Stimulated activated naive CD8-positive, alpha-beta T cell treated with anti-CD3 and anti-CD28 coated beads, Interleukin-15, Interleukin-2, amounts not matched to agents 100 U/mL and 50 U/mL, for 24 hours (primary cell): ENCODE measurements around the gene NME8.
"Not testable (repeated sequence)": the region's sequence is repeated elsewhere in the genome, so short reads cannot be mapped to it uniquely, and the experiment has no call there.

Experiments used
- ATAC-seq: fragments of 150-1000 bp; cut with Tn5 transposase; one replicate; pipeline ENCODE4 v1.10.0; 2021
- DNase-seq: peaks from one replicate; pipeline ENCODE4 v3.0.0; 2021

NME8 gene, protein sequence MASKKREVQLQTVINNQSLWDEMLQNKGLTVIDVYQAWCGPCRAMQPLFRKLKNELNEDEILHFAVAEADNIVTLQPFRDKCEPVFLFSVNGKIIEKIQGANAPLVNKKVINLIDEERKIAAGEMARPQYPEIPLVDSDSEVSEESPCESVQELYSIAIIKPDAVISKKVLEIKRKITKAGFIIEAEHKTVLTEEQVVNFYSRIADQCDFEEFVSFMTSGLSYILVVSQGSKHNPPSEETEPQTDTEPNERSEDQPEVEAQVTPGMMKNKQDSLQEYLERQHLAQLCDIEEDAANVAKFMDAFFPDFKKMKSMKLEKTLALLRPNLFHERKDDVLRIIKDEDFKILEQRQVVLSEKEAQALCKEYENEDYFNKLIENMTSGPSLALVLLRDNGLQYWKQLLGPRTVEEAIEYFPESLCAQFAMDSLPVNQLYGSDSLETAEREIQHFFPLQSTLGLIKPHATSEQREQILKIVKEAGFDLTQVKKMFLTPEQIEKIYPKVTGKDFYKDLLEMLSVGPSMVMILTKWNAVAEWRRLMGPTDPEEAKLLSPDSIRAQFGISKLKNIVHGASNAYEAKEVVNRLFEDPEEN

DNA sequence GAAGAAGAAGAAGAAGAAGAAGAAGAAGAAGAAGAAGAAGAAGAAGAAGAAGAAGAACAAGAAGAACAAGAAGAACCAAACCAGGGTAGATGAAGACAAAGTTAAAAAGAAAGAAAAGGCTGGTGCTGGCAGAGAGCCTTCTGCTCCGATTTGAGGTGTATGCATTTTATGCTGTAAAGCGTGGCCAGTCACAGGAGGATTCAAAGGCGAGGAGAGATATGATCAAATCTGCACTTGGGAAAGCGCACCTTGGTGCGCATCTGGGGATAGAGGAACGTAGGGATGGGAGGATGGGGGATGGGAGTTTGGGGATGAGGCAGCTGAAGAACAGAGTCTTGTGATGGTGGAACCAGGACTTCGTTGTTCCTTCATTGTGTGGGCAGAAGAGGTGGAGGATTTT is at the start of gene NME8:
Gene NME8, plus strand, starts transcription at position 301 of the 400 bp plus-strand sequence. CDS start 1,670 bp downstream, outside the sequence.
- DNase-seq (no peak), ATAC-seq (no peak)

DNA sequence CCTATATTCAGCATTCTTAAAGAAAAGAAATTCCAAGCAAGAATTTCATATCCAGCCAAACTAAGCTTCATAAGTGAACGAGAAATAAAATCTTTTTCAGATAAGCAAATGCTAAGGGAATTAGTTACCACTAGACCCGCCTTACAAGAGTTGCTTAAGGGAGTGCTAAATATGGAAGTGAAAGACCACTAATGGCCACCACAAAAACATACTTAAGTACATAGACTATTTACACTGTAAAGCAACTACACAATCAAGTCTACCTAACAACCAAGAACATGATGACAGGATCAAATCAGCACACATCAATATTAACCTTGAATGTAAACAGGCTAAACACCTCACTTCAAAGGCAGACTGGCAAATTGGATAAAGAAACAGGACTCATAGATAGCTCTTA is 42.2 kb upstream of the NME8 start:
- DNase-seq (no peak), ATAC-seq (no peak)

DNA sequence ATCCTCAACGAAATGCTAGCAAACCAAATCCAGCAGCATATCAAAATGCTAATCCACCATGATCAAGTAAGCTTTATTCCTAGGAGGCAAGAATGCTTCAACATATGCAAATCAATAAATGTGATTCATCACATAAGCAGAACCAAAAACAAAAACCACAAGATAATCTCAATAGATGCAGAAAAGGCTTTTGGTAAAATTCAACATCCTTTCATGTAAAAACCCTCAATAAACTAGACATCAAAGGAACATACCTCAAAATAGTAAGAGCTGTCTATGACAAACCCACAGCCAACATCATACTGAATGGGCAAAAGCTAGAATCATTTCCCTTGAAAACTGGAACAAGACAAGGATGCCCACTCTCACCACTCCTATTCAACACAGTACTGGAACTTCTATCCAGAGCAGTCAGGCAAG is 36.2 kb upstream of the NME8 start:
- DNase-seq, ATAC-seq: not testable (repeated sequence)

DNA sequence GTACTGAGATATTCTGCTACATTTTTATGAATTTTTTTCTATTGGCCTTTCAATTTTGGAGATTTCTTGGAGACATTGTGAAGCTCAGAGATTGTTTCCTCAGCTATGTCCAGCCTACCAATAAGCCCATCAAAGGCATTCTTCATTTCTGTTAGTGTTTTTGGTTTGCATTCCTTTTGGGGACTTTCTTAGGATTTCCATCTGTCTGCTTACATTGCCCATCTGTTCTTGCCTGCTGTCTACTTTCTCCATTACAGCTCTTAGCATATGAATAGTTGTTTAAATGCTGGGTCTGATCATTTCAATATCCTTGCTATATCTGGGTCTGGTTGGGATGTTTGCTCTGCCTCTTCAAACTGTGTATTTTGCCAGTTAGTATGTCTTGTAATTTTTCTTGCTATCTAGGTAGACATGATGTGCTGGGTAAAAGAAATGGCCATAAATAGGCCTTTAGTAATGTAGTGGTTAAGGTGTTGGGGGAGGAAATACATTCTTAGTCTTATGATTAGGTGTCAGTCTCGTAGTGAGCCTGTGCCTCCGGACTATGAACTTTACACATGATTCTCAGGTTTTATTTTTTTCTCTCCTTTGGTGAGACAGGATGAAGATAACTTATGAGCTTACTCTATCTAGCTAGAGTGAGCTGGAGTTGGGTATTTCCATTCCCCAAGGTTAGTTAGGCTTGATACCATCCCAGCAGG is 32.6 kb upstream of the NME8 start:
- ATAC-seq (no peak), DNase-seq (no peak)

DNA sequence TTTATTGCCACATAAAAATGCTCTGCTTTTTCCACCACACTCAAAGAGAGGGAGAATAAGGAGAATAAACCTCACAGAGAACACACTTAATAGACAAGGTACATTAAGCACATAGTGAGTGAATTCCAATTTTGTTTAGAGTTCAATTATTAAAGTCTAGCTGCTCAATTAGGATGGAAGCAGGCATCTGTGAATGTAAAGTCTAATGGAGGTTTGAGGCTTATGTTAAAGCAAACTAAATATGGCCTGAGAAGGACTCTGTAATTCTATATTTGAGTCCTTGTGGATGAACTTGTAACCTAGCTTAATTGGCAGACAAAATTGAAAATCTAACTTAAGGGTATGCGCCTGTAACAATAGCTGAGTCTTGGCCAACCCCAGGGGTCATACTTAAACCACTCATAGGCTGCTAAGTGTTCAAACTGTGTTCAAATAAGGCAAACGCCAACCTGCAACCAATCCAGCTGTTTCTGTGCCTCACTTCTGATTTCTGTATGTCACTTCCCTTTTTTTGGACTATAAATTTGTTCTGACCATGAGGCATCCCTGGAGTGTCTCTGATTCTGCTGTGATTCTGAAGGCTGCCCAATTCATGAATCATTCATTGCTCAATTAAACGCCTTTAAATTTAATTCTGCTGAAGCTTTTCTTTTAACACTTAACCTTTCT is 31.3 kb upstream of the NME8 start:
- DNase-seq = no peak
- no peak for ATAC-seq

DNA sequence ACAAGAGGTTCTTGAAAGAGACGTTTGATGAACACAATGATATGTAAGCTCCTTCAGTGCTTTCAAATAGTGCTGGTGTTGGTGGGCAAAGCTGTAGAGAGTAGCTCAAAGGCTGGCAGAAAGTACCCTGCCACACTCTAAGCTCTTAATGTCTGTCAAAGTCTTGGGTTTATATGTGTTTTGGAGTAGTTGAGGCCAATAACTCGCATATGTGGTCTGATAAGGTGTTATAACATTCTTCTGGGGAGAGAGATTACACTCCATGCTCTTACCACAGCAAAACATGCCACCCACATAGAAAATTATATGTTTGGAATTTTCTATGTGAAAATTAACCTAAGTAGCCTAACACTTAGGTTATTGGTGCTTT is 30.8 kb upstream of the NME8 start:
- no peak for ATAC-seq

DNA sequence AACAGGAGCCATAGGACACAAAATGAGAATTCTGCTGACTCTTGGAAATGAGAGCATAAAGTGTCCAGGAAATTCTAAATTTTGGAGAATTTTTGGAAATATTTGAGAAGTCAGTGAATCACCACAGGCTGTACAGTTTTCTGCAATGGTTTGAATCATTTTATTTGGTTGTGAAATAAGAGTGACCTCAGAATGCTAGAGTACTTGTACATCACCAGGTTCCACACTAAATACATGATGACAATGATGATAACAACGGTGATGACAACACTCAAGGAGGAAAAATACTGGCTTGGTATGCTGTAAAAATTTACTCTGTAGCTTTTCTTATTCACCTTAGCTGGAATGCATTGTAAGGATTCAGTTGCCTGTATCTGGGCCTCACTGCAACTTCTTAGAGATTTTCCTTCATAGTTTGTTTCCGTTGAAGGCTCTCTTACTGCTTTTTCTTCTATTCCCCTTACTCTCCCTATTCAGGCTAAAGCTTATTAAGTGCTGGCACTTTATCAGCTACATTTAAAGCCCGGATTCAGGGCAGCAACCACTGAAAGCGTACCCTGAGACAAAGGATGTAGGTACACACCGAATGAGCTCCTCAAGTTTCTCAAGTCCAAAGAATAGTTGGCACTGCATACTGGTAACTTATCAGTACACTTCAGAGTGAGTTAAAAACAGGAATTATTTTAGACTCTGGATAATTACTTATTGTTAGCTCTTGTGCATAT is 30.2 kb upstream of the NME8 start:
- DNase-seq (no peak), ATAC-seq (no peak)

More for the DNA sequence above, 30.8 kb upstream of the NME8 start:
- DNase-seq = no peak

DNA sequence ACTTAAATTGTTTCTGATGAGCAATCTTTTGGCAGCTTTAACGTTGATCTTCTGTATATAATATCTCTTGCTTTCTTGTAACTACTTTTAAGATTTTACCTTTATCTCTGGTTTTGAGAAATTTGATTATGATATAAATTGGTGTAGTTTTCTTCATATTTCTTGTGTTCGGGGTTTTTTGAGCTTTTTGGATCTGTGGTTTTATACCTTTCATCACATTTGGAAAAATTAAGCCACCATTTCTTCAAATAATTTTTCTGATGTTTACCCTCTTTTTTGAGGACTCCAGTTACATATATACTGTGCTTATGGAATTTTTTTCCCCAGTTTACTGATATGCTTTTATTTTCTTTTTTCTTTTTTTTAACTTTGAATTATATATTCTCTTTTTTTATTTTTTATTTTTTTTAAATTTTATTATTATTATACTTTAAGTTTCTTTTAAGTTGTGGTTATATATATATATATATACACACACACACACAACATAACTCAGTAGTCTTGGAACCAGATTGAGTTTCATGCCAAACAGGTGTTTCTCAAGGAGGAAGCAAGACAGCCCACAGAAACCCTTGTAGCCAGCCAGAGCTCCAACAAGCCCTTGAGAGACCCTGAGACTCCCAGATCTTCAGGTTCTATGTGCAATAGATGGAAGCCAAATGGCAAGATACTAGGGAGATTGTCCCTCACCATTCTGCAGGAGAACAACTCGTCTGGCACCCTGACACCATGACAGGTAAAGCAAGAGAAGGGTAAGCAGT is 27.5 kb upstream of the NME8 start:
- ATAC-seq (no peak), DNase-seq (no peak)

DNA sequence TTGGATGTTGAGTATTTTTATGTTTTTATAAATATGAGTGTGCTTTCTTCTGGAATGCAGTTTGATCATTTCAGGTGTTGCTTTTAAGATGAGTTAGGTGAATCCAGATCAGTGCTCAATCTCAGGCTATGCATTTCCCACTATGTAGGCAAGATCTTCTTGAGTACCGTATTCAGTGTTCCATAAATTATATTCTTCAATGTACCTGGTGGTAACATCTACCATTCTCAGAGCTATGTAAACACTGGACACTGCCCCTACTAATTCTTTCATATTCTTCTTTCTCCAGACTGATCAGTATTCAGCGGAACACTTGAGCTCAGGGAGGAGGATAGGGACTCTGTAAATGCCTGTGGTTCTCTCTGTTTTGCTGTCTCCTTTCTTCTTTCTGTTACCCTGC is 25.5 kb upstream of the NME8 start:
- no peak for ATAC-seq
- DNase-seq = no peak

DNA sequence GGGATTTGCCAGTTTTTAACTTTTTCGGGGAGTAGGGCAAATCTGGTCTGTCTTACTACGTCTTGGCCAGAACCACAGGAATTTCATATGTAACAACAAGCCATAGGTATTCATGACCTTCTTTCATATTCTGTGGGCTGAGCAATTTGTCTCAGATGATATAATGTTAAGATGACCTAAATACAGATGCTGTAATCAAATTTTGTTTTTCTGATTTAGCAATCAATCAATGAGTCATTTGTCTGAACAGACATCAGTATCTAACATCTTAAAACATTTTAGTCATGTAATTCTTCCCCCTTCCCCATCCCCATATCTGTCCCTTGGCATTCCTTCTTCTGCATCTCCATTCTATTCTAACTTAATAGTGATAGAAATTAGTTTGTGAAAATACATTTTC is 24.8 kb upstream of the NME8 start:
- no peak for DNase-seq
- ATAC-seq = no peak

DNA sequence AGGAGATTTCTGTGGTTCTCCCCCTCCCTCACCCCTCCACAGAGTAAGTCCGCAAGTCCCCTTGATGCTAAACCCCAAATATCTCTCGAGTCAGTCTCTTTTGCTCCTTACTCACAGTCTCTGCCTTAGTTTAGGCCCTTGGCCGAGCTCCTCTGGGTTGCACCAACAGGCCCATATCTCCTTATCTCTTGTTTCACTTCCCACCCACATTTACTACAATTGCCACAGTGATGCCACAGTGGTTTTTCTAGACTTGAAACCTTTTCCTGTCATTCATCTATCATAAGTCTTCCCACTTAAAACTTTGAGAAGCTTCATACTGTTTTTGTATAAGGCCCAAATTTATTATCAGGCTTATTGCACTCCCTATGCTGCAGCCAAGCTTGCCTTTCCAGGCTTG is 23.4 kb upstream of the NME8 start:
- peak; percentile 66 for ATAC-seq
- no peak for DNase-seq

DNA sequence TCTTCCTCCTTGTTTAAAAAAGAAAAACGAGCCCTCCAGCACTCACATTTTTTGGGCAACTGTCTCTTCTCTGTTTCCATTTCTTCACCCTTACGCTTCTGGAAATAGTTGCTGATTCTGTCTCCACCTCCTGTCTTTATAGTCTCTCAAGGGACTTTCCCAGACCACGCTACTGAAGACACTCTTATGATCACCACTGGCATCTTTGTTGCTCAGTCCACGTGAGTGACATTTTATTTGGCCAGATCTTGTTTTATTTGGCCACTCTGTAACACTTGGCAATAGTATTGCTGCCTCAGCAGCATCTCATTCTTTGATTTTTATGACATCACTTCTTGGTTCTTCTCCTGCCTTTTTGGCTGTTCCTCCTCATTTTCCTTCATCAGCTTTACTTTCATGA is 21.6 kb upstream of the NME8 start:
- DNase-seq = no peak
- ATAC-seq = peak; percentile 50

DNA sequence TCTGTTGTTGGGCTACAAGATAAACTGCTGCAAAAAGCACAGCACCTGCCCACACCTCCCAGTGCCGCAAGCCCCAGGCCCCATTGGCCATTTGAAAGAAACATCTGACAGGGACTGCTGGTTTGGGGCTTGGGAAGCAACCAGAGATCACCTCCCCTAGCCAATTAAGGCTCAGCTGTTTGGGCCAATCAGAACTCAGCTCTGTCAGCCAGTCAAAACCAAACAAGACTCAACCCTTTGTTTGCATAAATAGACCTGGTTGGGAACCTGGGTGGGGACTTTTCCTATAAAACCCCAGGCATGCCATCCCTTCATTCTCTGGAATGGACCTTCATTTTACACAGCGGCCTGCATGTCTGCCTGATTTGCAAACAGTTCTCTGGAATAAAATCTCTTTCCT is 17.2 kb upstream of the NME8 start:
- no peak for DNase-seq
- no peak for ATAC-seq

DNA sequence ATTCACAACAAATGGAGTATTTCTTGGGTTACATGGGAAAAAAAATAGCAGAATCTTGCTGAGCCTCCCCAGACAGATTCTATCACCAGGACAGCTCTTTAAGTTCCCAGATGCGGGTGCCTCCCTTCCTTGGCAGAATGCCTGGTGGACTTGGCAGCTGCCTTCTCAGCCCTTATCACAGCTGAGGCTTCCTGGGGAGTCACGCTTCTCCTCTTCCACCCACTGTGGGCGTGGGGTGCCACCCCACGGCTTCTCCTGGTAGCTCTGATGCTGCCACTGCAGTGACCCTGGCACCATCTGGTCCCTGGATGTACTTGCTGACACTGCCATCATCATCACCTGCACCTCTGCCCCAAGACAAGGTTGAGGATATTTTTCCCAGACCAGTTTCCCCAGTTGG is 16.2 kb upstream of the NME8 start:
- peak; percentile 23 for DNase-seq
- peak; percentile 55 for ATAC-seq

DNA sequence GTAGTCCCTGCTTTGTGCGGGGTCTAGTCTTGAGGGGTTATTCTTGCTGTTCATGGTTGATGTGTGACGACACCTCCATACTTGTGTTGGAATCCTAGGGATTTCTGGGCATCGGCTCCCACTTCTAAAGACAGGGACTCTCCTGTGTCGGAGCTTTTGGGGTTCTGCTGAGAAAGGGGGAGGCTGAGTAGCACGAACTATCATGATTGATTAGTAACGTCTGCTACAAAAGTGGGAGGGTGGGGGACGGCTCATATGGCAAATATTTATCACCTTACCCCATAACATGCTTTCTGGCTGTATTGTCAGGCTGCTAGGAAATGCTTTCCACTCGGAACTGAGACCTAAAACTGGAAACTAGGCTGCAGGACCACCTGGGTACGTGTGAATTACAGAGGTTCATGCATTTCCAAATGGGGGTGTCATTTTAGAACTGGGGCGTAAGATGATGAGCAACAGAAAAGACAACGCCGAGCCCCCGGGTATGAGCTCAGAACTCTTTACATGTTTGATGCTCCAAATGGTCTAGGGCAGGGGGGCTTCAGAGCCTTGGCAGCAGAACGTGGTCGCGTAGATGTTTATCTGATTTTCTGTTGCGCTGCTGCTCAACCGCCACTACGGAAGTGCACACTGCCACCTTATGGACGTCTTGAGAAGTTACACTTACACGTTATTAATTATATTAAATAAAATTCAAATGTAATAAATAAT is 15.1 kb upstream of the NME8 start:
- ATAC-seq (no peak), DNase-seq (peak; percentile 32)

DNA sequence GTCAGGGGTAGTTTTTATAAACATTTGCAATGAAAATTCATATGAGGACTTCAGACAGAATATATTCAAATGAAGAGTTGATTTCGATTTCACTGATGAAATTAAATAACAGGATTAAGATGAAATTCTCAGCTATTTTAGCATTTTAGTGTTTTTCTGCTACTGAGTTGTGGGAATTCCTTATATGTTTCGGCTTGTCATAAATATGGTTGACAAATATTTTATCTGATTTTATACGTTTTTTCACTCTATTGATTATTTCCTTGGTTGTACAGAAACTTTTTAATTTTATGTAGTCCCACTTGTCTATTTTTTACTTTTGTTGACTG is 14.6 kb upstream of the NME8 start:
- ATAC-seq (no peak), DNase-seq (no peak)

DNA sequence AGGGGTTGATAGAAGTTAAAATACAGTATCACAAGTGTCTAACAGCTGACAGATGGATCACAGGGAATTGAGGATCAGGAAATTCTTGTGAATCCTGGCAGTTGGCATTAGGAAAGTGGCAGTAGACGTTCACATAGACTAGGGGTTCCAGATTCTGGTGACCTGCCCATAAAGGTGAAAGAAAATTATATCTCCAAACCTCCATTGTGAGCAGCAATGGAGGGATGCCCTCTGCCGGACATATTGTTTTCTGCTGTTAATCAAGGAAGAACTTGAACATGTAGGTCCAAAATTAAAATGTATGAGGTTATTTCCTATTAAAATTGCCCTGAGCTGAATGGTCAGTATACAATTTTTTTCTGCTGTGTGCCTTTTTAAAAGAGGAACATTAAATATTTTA is 5.1 kb downstream of the NME8 start:
- no peak for DNase-seq
- no peak for ATAC-seq

DNA sequence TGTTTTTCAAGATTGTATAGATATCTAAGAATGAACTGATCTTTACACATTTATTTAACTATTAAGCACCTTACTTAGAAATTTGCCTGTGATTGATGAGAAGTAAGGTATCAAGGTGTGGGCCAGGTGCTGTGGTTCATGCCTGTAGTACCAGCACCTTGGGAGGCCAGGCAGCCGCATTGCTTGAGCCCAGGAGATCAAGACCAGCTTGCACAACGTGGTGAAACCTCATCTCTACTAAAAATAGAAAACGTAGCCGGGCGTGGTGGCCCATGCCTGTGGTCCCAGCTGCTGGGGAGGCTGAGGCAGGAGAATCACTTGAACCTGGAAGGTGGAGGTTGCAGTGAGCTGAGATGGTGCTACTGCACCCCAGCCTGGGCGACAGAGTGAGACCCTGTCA is 33.7 kb downstream of the NME8 start:
- DNase-seq (no peak), ATAC-seq (no peak)

DNA sequence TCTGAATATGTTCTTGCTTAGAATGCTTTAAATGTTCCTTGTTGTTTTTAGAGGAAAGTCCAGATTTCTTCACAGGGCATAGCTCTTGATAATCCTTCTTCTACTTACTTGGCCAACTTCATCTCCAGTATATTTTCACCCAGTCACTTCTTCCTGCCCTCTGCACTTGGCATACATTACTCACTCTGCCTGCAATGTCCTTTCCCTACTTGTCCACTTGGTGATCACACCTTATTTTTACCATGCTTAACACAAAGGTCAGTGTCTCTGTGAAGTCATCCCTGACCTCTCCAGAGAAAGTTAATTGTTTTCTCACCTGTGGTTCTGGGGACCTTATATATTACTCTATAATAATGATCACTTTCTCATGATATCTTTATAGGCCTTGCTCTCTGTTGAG is 45.0 kb downstream of the NME8 start:
- ATAC-seq = no peak

DNA sequence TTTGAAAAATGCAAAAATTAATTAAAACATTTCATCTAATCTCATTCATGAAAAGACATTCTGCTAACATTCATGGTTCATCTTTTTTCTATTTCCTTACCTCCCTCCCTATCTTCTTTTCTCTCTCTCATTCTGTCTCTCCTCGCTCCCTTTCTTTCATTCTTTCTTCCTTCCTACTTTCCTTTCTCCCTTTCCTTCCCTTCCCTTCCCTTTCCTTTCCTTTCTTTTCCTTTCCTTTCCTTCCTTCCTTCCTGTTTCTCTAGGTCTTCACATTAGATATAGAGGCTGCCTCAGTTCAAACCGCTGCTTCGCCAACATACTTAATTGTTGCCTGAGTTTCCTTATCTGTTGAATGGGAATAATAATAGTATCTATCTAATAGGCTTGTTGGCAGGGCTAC is 46.3 kb downstream of the NME8 start:
- ATAC-seq (no peak), DNase-seq (no peak)

More for the DNA sequence above, 45.0 kb downstream of the NME8 start:
- no peak for DNase-seq

DNA sequence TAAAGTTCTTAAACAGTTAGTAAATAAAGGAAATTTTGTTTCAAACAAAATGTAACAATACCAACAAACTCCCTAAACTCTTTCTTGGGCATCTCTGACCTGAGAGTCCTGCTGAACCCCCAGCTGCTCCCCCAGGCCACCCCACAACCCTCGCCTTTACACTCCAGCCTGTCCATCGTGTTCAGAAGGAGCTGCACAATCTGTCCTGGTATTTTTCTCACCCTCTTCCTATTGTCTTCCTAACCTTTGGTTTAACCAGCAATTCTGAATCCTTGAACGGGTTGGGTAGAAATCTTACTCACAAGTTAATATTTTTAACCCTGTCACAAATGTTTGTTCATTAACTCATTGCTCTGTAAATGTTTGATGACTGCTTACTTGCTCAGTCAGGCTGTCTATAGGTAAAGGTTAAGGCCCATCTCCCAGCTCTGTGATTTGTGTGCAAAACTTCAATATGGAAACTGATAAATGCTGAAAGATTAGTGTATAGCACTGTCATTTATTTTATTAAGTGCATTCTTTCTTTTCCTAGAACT is 51.4 kb downstream of the NME8 start:
- ATAC-seq (no peak), DNase-seq (no peak)
